Measurements from ENCODE around the gene DYRK3. TPM values are rescaled to one million over a fixed set of nuclear protein-coding genes. Genes with fewer than 3 reads are reported as not detected.

Gene DYRK3
- total and polyA plus RNA-seq, 2 of the 8 experiments (the other 6 are each of a cell fraction or from before 2014, with no cell fraction given), result 2.1 to 8.5 TPM

GRCh38 chr1:206693029-206693428, 57.7 kb downstream of the DYRK3 start:
- no peak overlapping the region for H3K27ac ChIP-seq (ENCODE audit: low read depth, low read length)
- peaks cover 45% of the 10 kb centered on the region for H3K79me1 ChIP-seq (ENCODE audit: low read depth, low read length)
- peaks cover 50 to 66% of the 10 kb centered on the region in 2 experiments for H4K20me1 ChIP-seq (replicated peaks in 1 of 2; ENCODE audit: control insufficient read depth in 1 of 2, insufficient read depth in 2 of 2, low read length in 2 of 2)
- H3K23me2 ChIP-seq (ENCODE audit: low read depth, low read length), result peaks cover 1% of the 10 kb centered on the region; the same call in 1 of the 2 replicates
- no peak overlapping the region; the same call in 1 of the 2 replicates for H4K8ac ChIP-seq (ENCODE audit: extremely low read depth, insufficient read depth, low read length)
- H3K23ac ChIP-seq (ENCODE audit: insufficient read length), result no peak overlapping the region
- H2BK5ac ChIP-seq (ENCODE audit: low read depth, low read length), result no peak overlapping the region
- ChIA-PET POLR2A (ENCODE audit: partially characterized antibody) (interaction anchor here (1.2 to 1.9 kb wide), 3 partner anchors 12 to 81 kb away, joined by 4 to 5 read pairs (median 4); partner anchors contain the start of gene EIF2D), CTCF (ENCODE audit: partially characterized antibody) (interaction anchor here (0.5 to 10.4 kb wide), 14 partner anchors 9 to 219 kb away, joined by 3 to 73 read pairs (median 7); partner anchors contain the start of gene MAPKAPK2)
- H4K5ac ChIP-seq (ENCODE audit: insufficient read length, low read depth, low read length), result no peak overlapping the region
- no peak overlapping the region for H2BK15ac ChIP-seq (ENCODE audit: low read length)
- peaks cover 8 to 27% (median 23%) of the 10 kb centered on the region in 4 experiments for H3K4me1 ChIP-seq (replicated peaks in 1 of 4; ENCODE audit: control insufficient read depth in 3 of 4, insufficient read depth in 4 of 4, low read length in 3 of 4)
- H3K27me3 ChIP-seq (replicated peaks in 1 of 4; ENCODE audit: control insufficient read depth in 3 of 4, extremely low read depth in 1 of 4, insufficient read depth in 3 of 4, low read length in 3 of 4), result no peaks in the 10 kb centered on the region; a peak in 2 of 7 replicates
- H3K4me2 ChIP-seq (ENCODE audit: insufficient read depth in 1 of 2, low read depth in 2 of 2, low read length in 2 of 2), result no peak overlapping the region
- no peaks in the 10 kb centered on the region for H3K9me3 ChIP-seq (ENCODE audit: insufficient read depth in 2 of 2, low read depth in 1 of 2, low read length in 1 of 2)
- H3K18ac ChIP-seq (ENCODE audit: extremely low read depth, low read length), result no peak overlapping the region
- peaks cover 12 to 75% of the 10 kb centered on the region in 2 experiments for H3K79me2 ChIP-seq (ENCODE audit: control insufficient read depth in 1 of 2, insufficient read depth in 2 of 2, low read length in 2 of 2)
- DNase-seq (ENCODE audit: low read depth in 1 of 2, low spot score in 2 of 2) (no peak), FAIRE-seq (no peak)
- H2BK12ac ChIP-seq (ENCODE audit: low read depth, low read length), result no peak overlapping the region
- no peak overlapping the region for H2AK5ac ChIP-seq (ENCODE audit: low read depth, low read length)
- no peak overlapping the region for H3K9ac ChIP-seq (replicated peaks in 1 of 4; ENCODE audit: extremely low read depth in 1 of 4, low read depth in 3 of 4, low read length in 3 of 4)
- no peak overlapping the region for H3K56ac ChIP-seq (replicated peaks; ENCODE audit: insufficient read length, low read depth, low read length)
- H3K4ac ChIP-seq (replicated peaks; ENCODE audit: insufficient read length, low read depth, low read length), result no peak overlapping the region
- no peak overlapping the region for H2AFZ ChIP-seq (ENCODE audit: low read length)
- no peak overlapping the region for H2BK120ac ChIP-seq (replicated peaks; ENCODE audit: low read depth, low read length)
- no peak overlapping the region for H2BK20ac ChIP-seq (ENCODE audit: low read length)
- WGBS, 2 experiments (ENCODE audit: extremely low coverage in 1 of 2, insufficient coverage in 1 of 2, insufficient read length in 1 of 2, insufficient replicate concordance in 2 of 2, low coverage in 1 of 2, low lambda C conversion rate in 2 of 2, missing lambda C conversion rate in 1 of 2), result 88% methylated on average over 10 of the region's 10 CpGs; no CpG with 5 or more reads in 1 of the 2 experiments
- no peak overlapping the region for H3K14ac ChIP-seq (ENCODE audit: insufficient read length)
- H3K4me3 ChIP-seq (ENCODE audit: extremely low read depth in 1 of 4, insufficient read depth in 2 of 4, low read depth in 3 of 4, low read length in 4 of 4), result no peak overlapping the region
- no peak overlapping the region for H4K91ac ChIP-seq (replicated peaks; ENCODE audit: insufficient read length, low read length)
- H3K36me3 ChIP-seq (ENCODE audit: control insufficient read depth in 2 of 4, insufficient read depth in 4 of 4, low read length in 3 of 4), result no peaks in the 10 kb centered on the region
- TF ChIP-seq SP4 (IDR thresholded peaks at IDR 0.05; ENCODE audit: low read length) (no peak), BRCA1 (IDR thresholded peaks at IDR 0.05; ENCODE audit: low read depth, low read length) (no peak), EZH2 (IDR thresholded peaks at IDR 0.05; ENCODE audit: low read depth, low read length, severe bottlenecking) (no peak), JUND (IDR thresholded peaks at IDR 0.05; ENCODE audit: low read length) (no peak), SIN3A (conservative IDR thresholded peaks at IDR 0.05 in 1 of 2, IDR thresholded peaks at IDR 0.05 in 1 of 2; ENCODE audit: low read depth in 1 of 2, low read length in 2 of 2) (no peak), SRF (IDR thresholded peaks at IDR 0.05; ENCODE audit: low read depth, low read length) (no peak), EGR1 (IDR thresholded peaks at IDR 0.05; ENCODE audit: borderline replicate concordance, low read depth, low read length) (no peak), SIRT6 (IDR thresholded peaks at IDR 0.05; ENCODE audit: low read length) (no peak), TEAD4 (IDR thresholded peaks at IDR 0.05; ENCODE audit: low read depth, low read length) (no peak), TAF1 (IDR thresholded peaks at IDR 0.05; ENCODE audit: low read depth, low read length) (no peak), CTBP2 (IDR thresholded peaks at IDR 0.05; ENCODE audit: borderline replicate concordance, insufficient read depth, insufficient read length, low read length) (no peak), SAP30 (IDR thresholded peaks at IDR 0.05; ENCODE audit: insufficient read depth, insufficient replicate concordance, low read length) (no peak), RNF2 (IDR thresholded peaks at IDR 0.05; ENCODE audit: borderline replicate concordance, low read depth, low read length, missing control alignments, poor library complexity, severe bottlenecking) (no peak)

Data from H1 (cell line).